ENCODE results near the gene TMEM108. TPM values are rescaled to one million over a fixed set of nuclear protein-coding genes. Genes with fewer than 3 reads are reported as not detected.

The TMEM108 gene
- total RNA-seq, 1 donor from 2014 or later = 15.4 TPM

GRCh38 chr3:133368371-133369067 lies 330.3 kb downstream of the TMEM108 start:
- no peak overlapping the region for H3K4me3 ChIP-seq
- ATAC-seq = no peak
- DNase-seq = no peak
- intact Hi-C loops (cut with DNase I) = no loop called here
- H3K27me3 ChIP-seq = no peaks in the 10 kb centered on the region
- TF ChIP-seq, protein P1, sequence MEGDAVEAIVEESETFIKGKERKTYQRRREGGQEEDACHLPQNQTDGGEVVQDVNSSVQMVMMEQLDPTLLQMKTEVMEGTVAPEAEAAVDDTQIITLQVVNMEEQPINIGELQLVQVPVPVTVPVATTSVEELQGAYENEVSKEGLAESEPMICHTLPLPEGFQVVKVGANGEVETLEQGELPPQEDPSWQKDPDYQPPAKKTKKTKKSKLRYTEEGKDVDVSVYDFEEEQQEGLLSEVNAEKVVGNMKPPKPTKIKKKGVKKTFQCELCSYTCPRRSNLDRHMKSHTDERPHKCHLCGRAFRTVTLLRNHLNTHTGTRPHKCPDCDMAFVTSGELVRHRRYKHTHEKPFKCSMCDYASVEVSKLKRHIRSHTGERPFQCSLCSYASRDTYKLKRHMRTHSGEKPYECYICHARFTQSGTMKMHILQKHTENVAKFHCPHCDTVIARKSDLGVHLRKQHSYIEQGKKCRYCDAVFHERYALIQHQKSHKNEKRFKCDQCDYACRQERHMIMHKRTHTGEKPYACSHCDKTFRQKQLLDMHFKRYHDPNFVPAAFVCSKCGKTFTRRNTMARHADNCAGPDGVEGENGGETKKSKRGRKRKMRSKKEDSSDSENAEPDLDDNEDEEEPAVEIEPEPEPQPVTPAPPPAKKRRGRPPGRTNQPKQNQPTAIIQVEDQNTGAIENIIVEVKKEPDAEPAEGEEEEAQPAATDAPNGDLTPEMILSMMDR (IDR thresholded peaks at IDR 0.05) = no peak
- H3K36me3 ChIP-seq = no peaks in the 10 kb centered on the region
- no peaks in the 10 kb centered on the region for H3K4me1 ChIP-seq
- no peaks in the 10 kb centered on the region for H3K9me3 ChIP-seq
- no peak overlapping the region for H3K27ac ChIP-seq

- no peak for ATAC-seq
Observed at GRCh38 chr3:133369068-133369440, 330.9 kb downstream of the TMEM108 start.

DNA sequence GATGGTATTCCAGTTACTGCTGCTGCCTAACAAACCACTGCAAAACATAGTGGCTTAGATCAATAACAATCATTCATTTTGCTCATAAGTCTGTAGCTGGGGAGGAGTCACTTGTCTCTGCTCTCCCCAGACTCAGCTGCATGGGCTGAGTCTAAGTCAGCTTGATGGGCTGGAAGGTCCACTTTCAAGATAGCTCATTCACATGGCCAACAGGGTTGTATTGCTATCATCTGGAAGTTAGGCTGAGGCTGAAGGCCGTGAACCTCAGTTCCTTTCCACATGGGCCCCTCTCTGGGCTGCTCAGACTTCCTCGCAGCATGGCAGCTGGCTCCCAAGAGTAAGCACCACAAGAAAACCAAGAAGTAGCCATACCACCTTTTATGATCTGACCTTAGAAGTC lies 333.0 kb downstream of the TMEM108 start:
- Histone ChIP-seq H3K36me3 (no peaks in the 10 kb centered on the region), H3K4me3 (no peak overlapping the region), H3K27ac (no peak overlapping the region), H3K9me3 (no peaks in the 10 kb centered on the region), H3K27me3 (no peaks in the 10 kb centered on the region), H3K4me1 (no peaks in the 10 kb centered on the region)
- intact Hi-C loops (cut with DNase I) = no loop called here
- DNase-seq (no peak), ATAC-seq (no peak)
- TF ChIP-seq, protein P1 (IDR thresholded peaks at IDR 0.05) = no peak

More at GRCh38 chr3:133369068-133369440, 330.9 kb downstream of the TMEM108 start:
- no peak for DNase-seq
- TF ChIP-seq, protein P1 (IDR thresholded peaks at IDR 0.05) = no peak
- no peak overlapping the region for H3K4me3 ChIP-seq
- H3K4me1 ChIP-seq = no peaks in the 10 kb centered on the region
- H3K27ac ChIP-seq = no peak overlapping the region
- intact Hi-C loops (cut with DNase I) = no loop called here
- no peaks in the 10 kb centered on the region for H3K9me3 ChIP-seq
- H3K27me3 ChIP-seq = no peaks in the 10 kb centered on the region
- H3K36me3 ChIP-seq = no peaks in the 10 kb centered on the region

GRCh38 chr3:133371676-133372075 lies 333.5 kb downstream of the TMEM108 start:
- Histone ChIP-seq H3K27ac (no peak overlapping the region), H3K36me3 (no peaks in the 10 kb centered on the region), H3K4me3 (no peak overlapping the region), H3K4me1 (no peaks in the 10 kb centered on the region), H3K27me3 (no peaks in the 10 kb centered on the region), H3K9me3 (no peaks in the 10 kb centered on the region)
- ATAC-seq (no peak), DNase-seq (no peak)
- intact Hi-C loops (cut with DNase I) = no loop called here
- TF ChIP-seq, protein P1 (IDR thresholded peaks at IDR 0.05) = no peak

DNA sequence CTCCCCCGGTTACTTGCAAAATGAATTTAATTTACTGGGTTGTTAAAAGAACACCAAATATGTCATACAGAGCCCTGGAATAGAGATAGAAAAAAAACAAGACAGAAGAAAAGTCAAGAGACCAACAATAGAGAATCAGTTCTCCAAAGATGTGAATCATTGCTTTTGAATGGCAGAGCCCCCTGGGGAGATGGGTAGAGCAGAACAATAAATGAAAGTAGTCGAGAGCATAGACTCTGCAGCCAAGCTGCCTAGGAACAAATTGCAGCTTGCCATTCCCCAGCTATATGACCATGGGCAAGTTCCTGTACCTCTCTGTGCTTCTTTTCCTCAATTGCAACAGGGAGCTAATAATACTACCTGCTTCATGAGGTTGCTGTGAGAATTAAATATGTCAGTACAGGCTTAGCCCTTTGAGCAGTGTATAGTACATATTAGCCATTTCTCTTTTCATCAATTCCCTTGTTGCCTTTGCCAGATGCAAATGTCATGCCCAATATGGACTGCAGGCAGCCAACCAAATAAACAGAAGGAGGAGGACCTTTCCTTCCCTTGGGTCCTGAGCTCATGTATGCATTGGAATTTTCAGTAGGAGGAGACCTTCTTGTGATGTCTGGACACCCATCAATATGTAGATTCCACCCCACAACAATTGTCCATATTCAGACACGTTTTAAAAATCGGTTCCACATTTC lies 336.7 kb downstream of the TMEM108 start:
- H3K27ac ChIP-seq = no peak overlapping the region
- no peaks in the 10 kb centered on the region for H3K4me1 ChIP-seq
- intact Hi-C loops (cut with DNase I) = no loop called here
- H3K36me3 ChIP-seq = no peaks in the 10 kb centered on the region
- ATAC-seq = no peak
- H3K9me3 ChIP-seq = no peaks in the 10 kb centered on the region
- H3K27me3 ChIP-seq = no peaks in the 10 kb centered on the region
- H3K4me3 ChIP-seq = no peak overlapping the region
- TF ChIP-seq, protein P1 (IDR thresholded peaks at IDR 0.05) = no peak
- no peak for DNase-seq
